K562 (cell line): ENCODE data around the gene MTPN. TPM values are rescaled to one million over a fixed set of nuclear protein-coding genes. Genes with fewer than 3 reads are reported as not detected.

Source experiments
- ATAC-seq: fragments of 200-7000 bp; cut with Tn5 transposase; 3 replicates; pipeline ENCODE4 v1.9.1; 2020; ENCODE audit warnings: moderate library complexity
- BruUV-seq: library from RNA; stranded (reverse); fragments of 400-500 nt; replicated peaks from 2 replicates; lab custom pipeline; 2021; lab: Mats Ljungman, UMichigan
- CTCF ChIA-PET: fragments of 300-600 bp; formaldehyde crosslinking; extraction: SDS; loops from one replicate; lab custom pipeline; 2021; ENCODE audit warnings: low intra/inter-chr PET ratio; lab: Yijun Ruan, JAX
- POLR2A ChIA-PET: fragments of 300-600, 350-650 bp; sonication (Branson Sonifier 250); formaldehyde crosslinking; extraction: SDS; loops from one replicate; lab custom pipeline; 2021; ENCODE audit warnings: antibody characterized with exemption, inconsistent platforms; lab: Yijun Ruan, JAX
- DNase-seq, 4 experiments: peaks; one replicate each; pipeline versions ENCODE4 v3.0.0 to v3.0.0-alpha.2; 2011 to 2018; ENCODE audit warnings: low spot score in 3 of 4, mixed read lengths in 3 of 4; ENCODE audit errors: extremely low read depth in 1 of 4
- FAIRE-seq: peaks from 2 replicates; lab custom pipeline; 2011; peaks lifted over from hg19 to GRCh38; lab: Jason Lieb, UNC
- H2AFZ ChIP-seq: 2 replicates; pipeline ENCODE4 v1.6.0; 2011; ENCODE audit warnings: low read depth, low read length, control low read depth, inconsistent platforms
- H3K27ac ChIP-seq: fragments of 200-600 bp; 3 replicates; pipeline ENCODE4 v1.8.0; 2011; ENCODE audit warnings: low read depth, mild to moderate bottlenecking, control low read depth, inconsistent platforms, low read length, moderate library complexity, mixed read lengths; ENCODE audit errors: extremely low read depth
- H3K27me3 ChIP-seq, 2 experiments: fragments of 300-600 bp in 1 of 2; 2 replicates in 1 of 2; 3 replicates in 1 of 2; pipeline versions ENCODE4 v1.6.0 to v1.8.0; 2011; ENCODE audit warnings: inconsistent platforms in 2 of 2, low read length in 2 of 2, mild to moderate bottlenecking in 1 of 2, mixed read lengths in 1 of 2, moderate library complexity in 1 of 2; ENCODE audit not compliant: control insufficient read depth in 2 of 2, insufficient read depth in 2 of 2
- H3K36me3 ChIP-seq: fragments of 300-600 bp; 3 replicates; pipeline ENCODE4 v1.8.0; 2011; ENCODE audit warnings: mild to moderate bottlenecking, low read length, inconsistent platforms; ENCODE audit not compliant: control insufficient read depth, insufficient read depth
- H3K4me1 ChIP-seq, 2 experiments: fragments of 200-600 bp in 1 of 2; replicated peaks in 1 of 2; 2 replicates in 1 of 2; 3 replicates in 1 of 2; pipeline versions ENCODE4 v1.5.1 to v1.8.0; 2011; ENCODE audit warnings: inconsistent platforms in 2 of 2, low read length in 2 of 2, mild to moderate bottlenecking in 1 of 2, mixed read lengths in 1 of 2, moderate library complexity in 1 of 2; ENCODE audit not compliant: control insufficient read depth in 2 of 2, insufficient read depth in 2 of 2
- H3K4me2 ChIP-seq: 2 replicates; pipeline ENCODE4 v1.6.1; 2011; ENCODE audit warnings: low read length, control low read depth, inconsistent platforms, mixed read lengths; ENCODE audit not compliant: insufficient read depth
- H3K4me3 ChIP-seq: fragments of 200-600 bp; sonication (generic), shearing (Covaris generic); 2 replicates; pipeline ENCODE4 v1.5.1; 2016; ENCODE audit warnings: control low read depth, inconsistent platforms
- H3K79me2 ChIP-seq: fragments of 200-600 bp; 3 replicates; pipeline ENCODE4 v1.8.0; 2011; ENCODE audit warnings: low read length, inconsistent platforms; ENCODE audit not compliant: control insufficient read depth, insufficient read depth
- H3K9ac ChIP-seq, 2 experiments: 2 replicates each; pipeline versions ENCODE4 v1.6.0 to v1.6.1; 2011; ENCODE audit warnings: low read depth in 2 of 2, low read length in 2 of 2, control low read depth in 1 of 2, inconsistent platforms in 1 of 2, mild to moderate bottlenecking in 1 of 2, mixed read lengths in 1 of 2; ENCODE audit not compliant: insufficient read depth in 1 of 2
- H3K9me1 ChIP-seq: one replicate; pipeline ENCODE4 v1.6.0; 2011; ENCODE audit warnings: inconsistent platforms, mild to moderate bottlenecking, low read length, moderate library complexity; ENCODE audit not compliant: control insufficient read depth, insufficient read depth
- H3K9me3 ChIP-seq: replicated peaks from 2 replicates; pipeline ENCODE4 v1.5.1; 2011; ENCODE audit warnings: low read depth, low read length, inconsistent platforms; ENCODE audit not compliant: control insufficient read depth, insufficient read depth
- H4K20me1 ChIP-seq: replicated peaks from 2 replicates; pipeline ENCODE4 v1.6.1; 2011; ENCODE audit warnings: low read length, inconsistent platforms, mixed read lengths; ENCODE audit not compliant: control insufficient read depth, insufficient read depth
- HMBOX1 ChIP-seq: sonication (generic); IDR thresholded peaks from 2 replicates; pipeline ENCODE4 v1.6.1; 2016
- NFE2 ChIP-seq: IDR thresholded peaks from 2 replicates; pipeline ENCODE4 v1.6.1; 2014; ENCODE audit warnings: antibody characterized with exemption, low read depth
- SPI1 ChIP-seq: IDR thresholded peaks from 2 replicates; pipeline ENCODE4 v1.6.1; 2011; ENCODE audit warnings: low read depth, low read length, control low read depth, borderline replicate concordance
- WHSC1 ChIP-seq: IDR thresholded peaks from one replicate; pipeline ENCODE4 v1.6.1; 2012; ENCODE audit warnings: low read length, control low read depth, inconsistent platforms
- YY1 ChIP-seq, 3 experiments: IDR thresholded peaks; 2 replicates each; pipeline ENCODE4 v1.6.1; 2011; ENCODE audit warnings: low read length in 2 of 3, mild to moderate bottlenecking in 2 of 3, moderate library complexity in 2 of 3, borderline replicate concordance in 1 of 3, control low read depth in 1 of 3, low read depth in 1 of 3; ENCODE audit not compliant: insufficient read depth in 3 of 3, insufficient replicate concordance in 2 of 3, control insufficient read depth in 1 of 3, insufficient read length in 1 of 3; ENCODE audit errors: extremely low read depth in 1 of 3
- ZNF324 ChIP-seq: fragments of 250-450 bp; sonication (Bioruptor Pico); IDR thresholded peaks from 2 replicates; pipeline ENCODE4 v1.4.0; 2020; ENCODE audit warnings: mild to moderate bottlenecking
- WGBS: fragments of 100-300 bp; shearing (Covaris generic); methylation state at CpG from one replicate; pipeline ENCODE4 v1.1.6; 2016; ENCODE audit warnings: low coverage, mixed read lengths; ENCODE audit not compliant: insufficient coverage; ENCODE audit errors: missing lambda C conversion rate; 5-methylcytosine and 5-hydroxymethylcytosine counted together
- in situ Hi-C: fragments of 300-500 bp; cut with MboI; formaldehyde crosslinking; loops from 4 replicates; pipeline ENCODE4 v1.15.0; 2018; ENCODE audit warnings: inconsistent platforms, mixed read lengths
- intact Hi-C: fragments of 100-400 bp; cut with micrococcal nuclease; formaldehyde crosslinking; loops from 2 replicates; pipeline ENCODE4 v1.14.2; 2022
- polyA plus RNA-seq, 8 experiments: library from polyadenylated mRNA; depleted of rRNA in 4 of 8; stranded (reverse) in 5 of 8; unstranded in 3 of 8; fragments of >200 nt; fragmentation: Nextera tagmentation in 2 of 8; fragmentation: Illumina TruSeq in 1 of 8; extraction: Ambion mirVana in 2 of 8; extraction: Trizol in 1 of 8; gene quantifications; 2 replicates each; pipeline versions ENCODE4 v1.2.1 to v1.2.3, GENCODE V29; 2011 to 2014; ENCODE audit warnings: inconsistent platforms in 1 of 8, missing spikeins in 1 of 8
- total RNA-seq, 7 experiments: library from RNA; depleted of rRNA in 6 of 7; stranded (reverse); fragments of >200 nt in 6 of 7; fragmentation: Illumina TruSeq in 2 of 7; extraction: Trizol in 2 of 7; gene quantifications; 2 replicates each; pipeline versions ENCODE4 v1.2.1 to v1.2.3, GENCODE V29; 2011 to 2021; ENCODE audit warnings: low replicate concordance in 1 of 7

MTPN gene
- total and polyA plus RNA-seq, 9 of the 15 experiments (the other 6 are each of a cell fraction or from before 2014, with no cell fraction given): 68.5 to 261 (median 156) TPM

- peak overlapping the region in 1 of 2 experiments; percentile 69; a peak in 1 of 4 replicates for H3K9ac ChIP-seq
- ATAC-seq (peak; percentile 48), DNase-seq (no peak), FAIRE-seq (no peak)
- peak overlapping the region; percentile 63; the same call in 2 of the 3 replicates for H3K27ac ChIP-seq
- H3K36me3 ChIP-seq: peaks cover 33% of the 10 kb centered on the region
- H3K79me2 ChIP-seq: peaks cover 12% of the 10 kb centered on the region; the same call in 1 of the 3 replicates
- intact Hi-C loops (loop anchor here (10.0 kb wide), 1 partner anchor 50 kb away; the partner anchor contains the start of gene MTPN), in situ Hi-C loops (no loop called here)
- H3K4me2 ChIP-seq: no peak overlapping the region
- H3K9me1 ChIP-seq: no peaks in the 10 kb centered on the region
- no peak overlapping the region for H3K4me3 ChIP-seq
- no peaks in the 10 kb centered on the region for H3K9me3 ChIP-seq
- H3K4me1 ChIP-seq: peaks cover 10 to 28% of the 10 kb centered on the region in 2 experiments
- TF ChIP-seq NFE2: peak; percentile 23; the same call in 1 of the 2 replicates
- TF ChIP-seq SPI1: peak; percentile 32; the same call in 1 of the 2 replicates
- peak; percentile 47; the same call in 1 of the 2 replicates for TF ChIP-seq HMBOX1
- TF ChIP-seq ZNF324 (CRISPR knock-in tag): no peak
- peak; percentile 76 for TF ChIP-seq WHSC1
- peak in 1 of 3 experiments; percentile 6 for TF ChIP-seq YY1 (IDR thresholded peaks at IDR 0.05; ENCODE audit: borderline replicate concordance in 1 of 3, control insufficient read depth in 1 of 3, extremely low read depth in 1 of 3, insufficient read depth in 3 of 3, insufficient read length in 1 of 3, insufficient replicate concordance in 2 of 3, low read depth in 1 of 3, low read length in 2 of 3)
- no peak overlapping the region for H2AFZ ChIP-seq
- 36% methylated on average over 3 of the region's 3 CpGs for WGBS
- H3K27me3 ChIP-seq: no peaks in the 10 kb centered on the region
- H4K20me1 ChIP-seq: no peaks in the 10 kb centered on the region
- CTCF ChIA-PET: no interaction called here
- BruUV-seq: no TSS peak
- POLR2A ChIA-PET: interaction anchor here (0.7 to 2.0 kb wide), 4 partner anchors 9 to 405 kb away, joined by 5 to 10 read pairs (median 8); no protein-coding TSS in a partner anchor
Observed at GRCh38 chr7:135924302-135924701, 52.9 kb downstream of the MTPN start.
